Left cardiac atrium (tissue), 4 donors: ENCODE results near the gene SPP2. TPM values are rescaled to one million over a fixed set of nuclear protein-coding genes. Genes with fewer than 3 reads are reported as not detected.
A peak's percentile ranks its signal among the peaks of the same experiment; 100 is the strongest.

ENCODE experiments used
- ATAC-seq, 2 donors: fragments of 200-7000 bp; cut with Tn5 transposase; one replicate each; pipeline ENCODE4 v1.9.1; 2020; ENCODE audit warnings: mild to moderate bottlenecking in 2 of 2, moderate library complexity in 2 of 2
- DNase-seq: peaks from one replicate; pipeline ENCODE4 v3.0.0-alpha.2; 2020
- intact Hi-C, 2 donors: fragments of 100-400 bp; cut with DNase I; formaldehyde crosslinking; loops; one replicate each; pipeline versions ENCODE4 v1.14.1 to v1.15.1; 2022 to 2023
- total RNA-seq, 2 donors: library from RNA; stranded (reverse); fragmentation: NEBNext Ultra II Directional; extraction: Animal tissue kit (Norgen Biotek cat#: 25700); gene quantifications; one replicate each; pipeline ENCODE4 v1.2.1, GENCODE V29; 2021
- donor health status: DM: no; HTN: yes; CAD: no.
- donor health status: DM: no; HTN: yes; CAD: no; lungs with severe emphysema.
- donor health status: DM: yes; HTN: yes; CAD: no.
- donor health status: Dilated cardiomyopathy.

The SPP2 gene
- total RNA-seq, 2 donors from 2014 or later = not detected

DNA sequence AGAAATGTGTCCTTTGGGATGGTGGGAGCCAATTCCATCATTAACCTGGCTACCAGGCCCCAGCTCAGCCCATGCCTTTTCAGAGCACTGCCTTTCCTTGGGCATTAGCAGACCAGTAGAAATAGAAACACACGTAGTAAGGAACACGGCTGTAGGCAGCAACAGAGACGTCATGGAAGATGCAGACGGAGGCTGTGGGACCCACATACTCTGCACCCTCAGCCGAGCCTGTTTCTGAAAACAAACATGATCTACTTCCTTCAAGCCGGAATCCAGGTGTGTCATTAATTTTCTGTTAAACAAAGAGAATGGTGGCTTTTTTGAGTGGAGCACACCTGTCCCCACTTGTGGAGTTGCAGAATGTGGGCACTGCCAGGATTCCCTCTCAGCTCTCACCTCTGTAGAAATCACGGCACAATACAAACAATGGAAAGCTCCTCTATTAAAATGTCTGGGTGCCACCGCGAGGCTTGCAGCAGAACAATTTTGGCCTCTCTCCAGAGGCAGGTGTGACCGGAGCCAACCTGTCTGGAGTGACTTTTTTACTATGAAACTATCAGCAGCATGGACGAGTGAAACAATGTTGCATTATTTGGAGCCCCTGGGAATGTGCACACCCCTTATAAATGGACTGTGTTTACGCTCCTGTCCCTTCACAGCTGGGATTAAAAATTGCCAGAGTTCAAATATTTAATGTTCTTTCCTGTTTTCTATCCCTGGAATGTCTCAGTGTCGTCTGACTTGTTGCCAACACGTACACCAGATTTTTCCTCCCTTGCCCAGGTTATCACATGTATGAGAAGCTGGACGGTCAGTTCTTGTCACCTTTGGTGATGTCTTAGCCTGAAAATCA, 31.7 kb downstream of the SPP2 start:
- intact Hi-C loops = no loop called here
- no peak for ATAC-seq

DNA sequence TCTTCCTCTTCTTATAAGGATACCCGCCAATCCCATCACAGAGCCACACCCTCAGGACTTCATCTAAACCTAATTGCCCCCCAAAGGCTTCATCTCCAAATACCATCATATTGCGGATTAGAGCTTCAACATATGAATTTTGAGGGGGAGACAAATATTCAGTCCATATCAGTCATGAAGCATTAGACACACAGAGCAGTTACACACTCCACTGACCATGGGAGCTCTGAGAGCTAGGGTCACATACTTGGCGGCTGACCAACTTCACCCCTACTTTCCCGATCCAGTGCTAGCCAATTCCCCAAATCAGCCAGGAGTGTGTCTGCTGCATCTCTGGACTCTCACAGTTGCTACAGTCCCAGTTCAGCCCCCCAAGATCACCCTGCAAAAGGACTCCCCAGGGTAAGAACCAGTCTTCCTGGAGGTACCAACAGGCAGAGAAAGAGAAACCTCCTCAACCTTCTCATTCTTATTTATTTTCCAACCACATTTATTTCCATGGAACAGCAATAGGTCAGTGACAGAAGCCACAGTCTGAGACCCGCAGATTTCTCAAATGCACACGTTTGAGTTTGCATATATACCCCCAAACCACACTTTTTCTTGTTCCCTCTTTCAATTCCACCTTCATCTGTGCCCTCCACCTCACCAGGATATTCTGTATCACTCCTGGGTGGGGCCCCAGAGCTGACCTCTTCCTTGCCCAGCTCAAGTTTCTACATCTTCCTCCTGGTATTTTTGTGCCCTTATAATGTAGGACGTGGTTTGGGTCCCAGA, 33.3 kb downstream of the SPP2 start:
- intact Hi-C loops = no loop called here
- no peak for ATAC-seq

More for the DNA sequence above, 31.7 kb downstream of the SPP2 start:
- no peak for DNase-seq

DNA sequence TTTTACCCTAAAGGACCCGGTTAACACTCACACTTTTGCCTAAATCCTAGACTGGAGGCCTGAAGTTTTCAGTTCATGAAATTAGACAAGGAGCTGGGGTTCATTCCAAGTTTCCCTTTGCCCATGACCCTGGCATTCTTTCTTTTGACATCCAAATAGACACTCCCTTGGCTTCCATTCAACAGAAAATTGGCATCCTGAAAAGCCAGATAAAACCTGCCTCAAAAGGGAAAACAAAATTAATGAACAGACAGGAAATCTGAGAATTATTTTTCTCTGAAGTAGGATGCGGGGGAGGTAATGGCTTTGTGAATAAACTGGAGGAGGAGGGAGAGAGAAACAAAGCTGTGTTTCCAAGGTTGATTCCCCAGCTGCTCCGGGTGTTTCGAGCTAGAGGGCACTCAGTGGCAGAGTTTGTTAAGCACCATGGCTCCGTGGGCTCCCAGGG, 41.0 kb downstream of the SPP2 start:
- ATAC-seq (peak in 1 of 2 donors; percentile 65), DNase-seq (no peak)
- intact Hi-C loops = no loop called here

More for the DNA sequence above, 33.3 kb downstream of the SPP2 start:
- DNase-seq = no peak

DNA sequence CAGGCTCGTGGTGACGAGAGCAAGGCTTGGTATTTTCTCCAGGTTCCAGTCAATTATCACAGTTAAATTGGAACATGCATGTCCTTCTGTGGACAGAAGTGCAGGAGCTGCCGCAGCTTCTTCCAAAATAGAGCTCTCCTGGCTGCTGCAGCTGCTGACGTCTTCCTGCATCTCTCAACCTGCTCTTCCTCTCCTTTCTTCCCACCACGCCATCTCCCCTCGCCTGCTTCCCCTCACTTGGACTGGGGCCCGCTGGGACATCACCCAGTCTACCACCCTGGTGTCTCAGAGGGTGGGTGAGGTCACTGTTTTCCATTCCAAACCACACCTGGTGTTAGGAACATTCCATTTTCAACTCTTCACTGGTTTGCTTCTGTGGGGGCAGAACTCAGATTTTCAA, 41.4 kb downstream of the SPP2 start:
- intact Hi-C loops = no loop called here
- ATAC-seq (no peak), DNase-seq (no peak)

DNA sequence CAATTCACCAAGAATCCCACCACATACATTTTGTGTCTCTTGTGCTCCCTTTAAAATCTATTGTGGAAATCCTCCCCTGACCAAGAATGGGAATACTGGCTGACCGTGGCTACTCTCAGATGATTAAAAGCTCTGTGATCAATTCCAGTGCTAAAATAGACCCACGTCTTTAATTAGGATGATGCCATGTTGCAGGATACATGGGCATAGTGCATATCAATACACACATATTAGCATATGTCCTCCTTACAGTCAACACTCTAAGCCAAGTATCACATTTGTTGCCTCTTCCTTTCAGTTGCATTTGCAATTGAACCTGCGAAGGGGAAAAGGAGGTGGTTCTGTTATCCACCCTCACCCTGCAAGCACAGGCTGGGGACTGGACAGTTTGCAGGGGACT, 41.8 kb downstream of the SPP2 start:
- intact Hi-C loops = no loop called here
- DNase-seq (no peak), ATAC-seq (no peak)

DNA sequence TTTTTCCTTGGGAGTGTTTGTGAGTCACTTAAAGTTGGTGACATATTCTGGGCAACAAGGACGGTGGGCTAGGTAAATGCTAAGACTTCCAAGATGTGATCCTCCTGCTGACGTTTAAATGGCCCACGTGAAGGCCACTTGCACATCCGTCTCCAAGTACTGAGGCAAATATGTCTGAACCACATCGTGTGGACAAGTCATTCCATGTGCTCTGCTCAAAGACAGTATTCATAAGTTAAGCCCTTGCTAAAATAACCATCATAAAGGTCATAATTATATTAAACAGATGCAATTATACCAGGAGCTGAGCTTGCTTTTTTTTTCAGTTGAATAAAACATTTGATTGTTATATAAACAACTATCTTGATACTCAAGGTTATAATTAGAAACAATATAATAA, 44.8 kb downstream of the SPP2 start:
- DNase-seq (no peak), ATAC-seq (no peak)
- intact Hi-C loops = no loop called here

DNA sequence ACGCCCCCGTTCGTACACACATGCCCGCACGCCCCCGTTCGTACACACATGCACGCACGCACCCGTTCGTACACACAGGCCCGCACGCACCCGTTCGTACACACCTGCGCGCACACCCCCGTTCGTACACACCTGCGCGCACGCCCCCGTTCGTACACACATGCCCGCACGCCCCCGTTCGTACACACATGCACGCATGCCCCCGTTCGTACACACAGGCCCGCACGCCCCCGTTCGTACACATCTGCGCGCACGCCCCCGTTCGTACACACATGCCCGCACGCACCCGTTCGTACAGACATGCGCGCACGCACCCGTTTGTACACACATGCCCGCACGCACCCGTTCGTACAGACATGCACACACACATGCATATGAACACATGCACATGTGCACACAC, 45.7 kb downstream of the SPP2 start:
- DNase-seq (no peak), ATAC-seq (no peak)
- intact Hi-C loops = no loop called here

DNA sequence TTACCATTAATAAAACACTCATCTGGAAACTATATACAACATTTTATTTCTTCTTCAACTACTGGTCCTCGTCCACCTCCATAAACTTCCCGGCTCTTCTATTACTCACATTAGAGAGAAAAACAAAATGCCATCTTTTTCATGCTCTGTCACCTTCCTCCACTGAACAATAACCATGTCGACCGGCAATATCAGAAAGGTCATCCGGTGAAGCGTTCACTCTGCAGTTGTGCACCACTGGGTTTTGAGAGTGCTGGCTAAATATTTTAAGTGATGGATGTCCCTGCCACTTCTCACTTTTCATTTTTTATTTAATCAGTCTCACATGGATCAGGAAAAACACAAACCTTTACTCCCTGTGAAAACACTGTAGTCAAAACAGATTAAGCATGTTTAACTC, 48.2 kb downstream of the SPP2 start:
- no peak for ATAC-seq
- no peak for DNase-seq
- intact Hi-C loops = no loop called here

DNA sequence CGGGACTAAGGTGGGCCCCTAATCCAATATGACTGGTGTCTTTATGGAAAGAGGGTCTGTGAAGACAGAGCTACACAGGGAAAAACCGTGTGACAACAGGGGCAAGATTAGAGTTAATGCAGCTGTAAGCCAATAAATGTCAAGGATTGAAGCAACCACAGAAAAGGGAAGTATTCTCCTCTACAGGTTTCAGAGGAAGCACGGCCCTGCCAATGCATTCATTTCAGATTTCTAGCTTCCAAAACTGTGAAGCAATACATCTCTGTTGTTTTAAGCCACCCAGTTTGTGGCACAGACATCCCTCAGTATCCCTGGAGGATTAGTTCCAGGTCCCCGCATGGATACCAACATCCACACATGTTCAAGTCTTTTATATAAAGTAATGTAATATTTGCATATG, 48.8 kb downstream of the SPP2 start:
- intact Hi-C loops = no loop called here
- no peak for ATAC-seq
- DNase-seq = no peak

DNA sequence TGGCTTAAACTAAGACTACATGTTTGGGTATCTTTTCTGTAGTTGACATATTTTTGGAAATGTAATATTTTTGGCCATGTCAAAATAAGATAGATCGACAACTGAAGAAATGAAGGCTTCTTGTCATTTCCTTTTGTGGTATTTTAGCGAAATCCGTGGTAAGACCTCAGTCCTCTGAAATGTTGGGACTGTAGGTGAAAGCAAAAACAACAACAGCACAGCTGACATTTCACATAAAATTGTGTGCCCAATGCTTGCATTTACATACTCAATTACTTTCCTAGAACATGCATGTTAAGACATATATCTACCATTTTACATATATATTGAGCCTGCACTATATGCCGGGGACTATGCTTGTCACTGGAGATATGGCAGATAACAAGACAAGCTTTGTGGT, 50.2 kb downstream of the SPP2 start:
- DNase-seq = no peak
- no peak for ATAC-seq
- intact Hi-C loops = no loop called here

DNA sequence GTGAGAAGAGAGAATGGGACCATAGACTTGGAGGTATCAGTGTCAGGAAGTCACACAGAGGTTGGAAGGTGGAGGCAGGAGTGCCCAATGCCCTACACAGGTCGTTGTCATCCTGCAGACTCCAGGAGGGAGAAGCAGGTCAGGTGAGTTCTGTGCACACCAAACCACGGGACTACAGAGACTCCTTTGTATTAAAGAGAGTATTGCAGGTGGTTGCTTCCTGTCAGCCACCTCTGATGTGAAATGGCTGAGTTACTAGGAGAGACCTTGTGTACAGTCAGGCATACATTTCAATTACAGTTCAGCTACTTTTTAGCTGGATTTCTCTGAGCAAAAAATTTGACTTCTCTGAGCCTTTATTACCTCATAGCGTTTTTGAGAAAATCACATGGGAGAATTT, 51.6 kb downstream of the SPP2 start:
- intact Hi-C loops = no loop called here
- ATAC-seq (no peak), DNase-seq (no peak)

DNA sequence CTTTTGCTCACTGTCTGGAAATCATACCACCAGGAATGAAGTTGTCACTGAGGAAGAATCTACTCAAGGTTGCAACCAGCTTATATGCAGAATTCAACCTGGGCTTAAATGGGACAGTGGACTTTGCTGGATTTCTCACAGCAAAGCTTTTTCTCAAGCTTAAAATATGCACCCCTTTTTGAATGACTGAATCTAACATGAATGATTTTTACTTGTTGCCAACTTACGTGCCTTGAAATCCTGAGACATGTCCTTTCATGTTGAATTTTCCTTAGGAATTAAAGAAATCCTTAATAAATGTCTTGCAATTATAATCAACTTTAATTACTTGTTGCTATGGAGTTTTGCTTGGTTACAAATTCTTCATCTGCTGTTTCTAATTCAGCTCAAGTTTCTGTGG, 57.4 kb downstream of the SPP2 start:
- intact Hi-C loops = no loop called here
- ATAC-seq = no peak

DNA sequence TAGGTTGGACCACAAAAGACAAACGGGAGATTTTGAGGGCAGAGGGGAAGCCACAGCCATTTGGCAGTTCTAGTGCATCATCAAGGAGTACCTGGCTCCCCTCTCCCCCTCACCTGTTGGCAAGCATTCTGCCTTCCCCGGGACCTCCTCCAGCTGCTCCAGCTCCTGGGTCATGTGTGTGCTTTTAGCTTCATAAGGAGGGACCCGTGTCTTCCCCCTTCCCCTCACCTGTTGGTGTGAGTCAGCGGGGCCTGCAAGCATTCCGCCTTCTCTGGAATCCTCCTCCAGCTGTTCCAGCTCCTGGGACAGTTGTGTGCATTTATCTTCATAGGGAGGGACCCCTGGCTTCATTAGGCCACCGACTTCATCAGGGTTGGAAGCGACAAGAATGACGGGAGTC, 58.8 kb downstream of the SPP2 start:
- ATAC-seq = no peak
- intact Hi-C loops = no loop called here

More for the DNA sequence above, 57.4 kb downstream of the SPP2 start:
- DNase-seq = no peak

DNA sequence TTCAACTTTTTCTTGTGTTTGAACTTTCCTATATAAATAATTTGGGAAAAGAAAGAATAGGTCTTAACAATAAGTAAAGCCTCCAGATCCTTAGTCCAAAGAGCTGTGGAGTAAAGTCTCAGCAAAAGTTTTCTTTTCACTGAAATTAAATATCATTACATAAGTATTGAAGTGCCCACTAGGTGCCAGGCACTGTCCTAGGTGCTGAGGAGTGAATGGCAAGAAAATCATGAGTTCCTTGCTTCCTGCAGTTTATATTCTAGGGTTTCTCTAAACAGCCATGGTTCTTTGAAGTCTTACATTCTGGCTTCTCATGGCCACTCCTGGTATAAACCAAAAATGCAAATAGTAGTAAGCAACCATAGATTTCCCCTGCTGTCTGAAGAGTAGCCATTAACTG, 59.7 kb downstream of the SPP2 start:
- DNase-seq (no peak), ATAC-seq (no peak)
- intact Hi-C loops = no loop called here

More for the DNA sequence above, 58.8 kb downstream of the SPP2 start:
- no peak for DNase-seq

DNA sequence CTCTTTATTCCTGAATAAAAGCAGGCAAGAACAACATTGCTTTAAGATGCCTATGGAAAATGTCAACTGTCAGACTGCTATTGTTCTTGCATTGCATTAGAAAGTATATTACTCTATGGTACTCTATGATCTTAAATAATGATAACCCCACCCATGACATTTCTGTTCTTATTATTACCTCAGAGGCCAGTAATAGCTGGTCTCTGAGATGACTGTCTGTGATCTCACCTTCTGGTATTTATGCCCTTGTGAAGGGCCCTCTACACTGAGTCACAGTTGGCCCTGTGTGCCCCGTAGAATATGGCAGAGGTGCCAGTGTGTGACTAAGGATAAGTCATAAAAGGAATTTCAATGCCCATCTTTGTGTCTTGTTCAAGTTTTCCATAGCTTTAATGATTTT, 61.0 kb downstream of the SPP2 start:
- intact Hi-C loops = no loop called here
- no peak for DNase-seq
- peak in 1 of 2 donors; percentile 83 for ATAC-seq

DNA sequence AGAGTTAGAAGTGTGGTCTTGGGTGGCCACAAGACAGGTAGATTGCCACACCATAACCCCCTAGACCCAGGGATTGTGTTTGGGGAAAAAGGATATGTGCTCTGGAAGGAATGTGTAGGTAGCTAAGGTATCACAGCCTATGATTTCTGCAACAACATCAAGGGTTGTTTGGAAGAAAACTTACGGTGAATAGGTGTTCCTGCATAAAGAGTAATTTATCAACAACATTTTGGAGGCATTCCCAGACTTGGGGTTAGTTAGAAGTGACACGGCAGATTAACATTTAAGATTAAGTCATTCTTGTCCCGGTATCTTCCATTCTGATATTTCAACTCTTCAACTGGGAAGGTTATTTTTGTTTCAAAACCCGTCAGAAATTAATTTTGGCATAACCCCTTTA, 65.5 kb downstream of the SPP2 start:
- no peak for DNase-seq
- intact Hi-C loops = no loop called here
- ATAC-seq = no peak

DNA sequence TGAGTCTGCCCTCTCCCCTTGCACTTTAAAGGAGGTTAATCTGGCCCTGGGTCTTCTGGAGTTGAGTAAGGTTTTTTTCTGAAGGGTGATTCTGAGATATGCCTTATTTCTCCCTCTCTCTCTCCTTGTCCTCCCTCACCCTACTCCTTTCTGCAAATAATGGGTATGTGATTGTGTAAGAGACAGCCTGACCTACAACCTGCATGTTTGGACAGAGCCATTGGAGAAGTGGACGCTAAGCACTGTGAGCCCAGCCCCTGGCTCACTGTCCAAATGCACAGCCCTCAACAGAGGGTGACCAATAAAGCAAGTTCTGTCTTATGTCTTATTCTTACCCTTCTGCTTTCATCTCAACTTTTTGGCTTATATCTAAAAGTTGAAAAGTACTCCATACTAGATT, 71.5 kb downstream of the SPP2 start:
- no peak for DNase-seq
- no peak for ATAC-seq
- intact Hi-C loops = no loop called here

DNA sequence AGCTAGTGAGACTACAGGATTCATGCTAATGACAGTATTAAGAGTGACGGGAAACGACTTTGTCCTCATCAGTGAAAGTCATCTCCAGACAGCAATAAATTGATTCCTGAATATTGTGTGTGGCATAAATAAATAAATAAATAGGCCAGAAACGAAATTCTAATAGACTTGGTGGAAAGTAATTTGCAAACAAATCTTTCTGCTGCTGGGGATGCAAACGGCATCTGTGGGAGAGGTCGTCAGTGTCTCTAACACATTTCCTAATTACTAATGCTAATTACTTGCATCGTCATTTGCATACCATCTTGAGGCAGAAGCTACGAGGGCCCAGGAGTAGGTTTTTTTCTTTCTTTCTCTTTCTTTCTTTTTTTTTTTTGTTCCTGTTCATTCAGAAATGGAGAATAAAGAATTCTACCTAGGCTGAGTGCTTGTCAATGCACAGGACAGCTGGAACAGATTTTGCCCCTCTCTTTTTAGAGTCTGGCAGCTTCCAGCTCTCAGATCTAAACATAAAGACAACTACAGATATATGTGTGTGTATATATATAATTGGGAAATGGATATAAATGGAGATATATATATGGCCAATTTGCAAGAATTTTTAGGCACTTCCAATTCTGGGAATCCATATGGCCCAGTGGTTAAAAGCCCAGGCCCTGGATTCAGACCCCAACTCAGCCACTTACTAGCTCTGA, 75.1 kb downstream of the SPP2 start:
- intact Hi-C loops = no loop called here
- no peak for ATAC-seq
- no peak for DNase-seq

DNA sequence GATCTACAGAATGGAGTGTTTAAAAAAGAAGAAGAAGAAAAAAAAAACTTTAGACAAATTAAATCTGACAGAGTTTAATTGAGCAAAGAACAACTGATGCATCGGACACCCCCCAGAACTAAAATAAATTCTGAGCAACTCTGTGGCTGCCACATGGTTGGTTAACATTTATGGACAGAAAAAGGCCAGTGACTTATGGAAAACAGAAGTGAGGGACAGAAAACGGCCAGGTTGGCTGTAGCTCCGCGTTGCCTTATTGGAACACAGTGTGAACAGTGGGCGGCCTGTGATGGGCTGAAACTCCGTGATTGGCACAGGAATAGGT, 75.6 kb downstream of the SPP2 start:
- intact Hi-C loops = no loop called here
- no peak for ATAC-seq
- DNase-seq = no peak
